Liver (tissue), 9 donors: ENCODE results near the gene IER5. TPM values are rescaled to one million over a fixed set of nuclear protein-coding genes. Genes with fewer than 3 reads are reported as not detected.

ENCODE experiments used
- DNase-seq: peaks from one replicate; pipeline ENCODE4 v3.0.0-alpha.2; 2017; ENCODE audit warnings: low spot score
- H3K27ac ChIP-seq, 2 donors: one replicate each; pipeline ENCODE4 v1.7.0; 2013; ENCODE audit warnings: inconsistent platforms in 2 of 2, low read length in 2 of 2, control low read depth in 1 of 2, low read depth in 1 of 2, mild to moderate bottlenecking in 1 of 2
- H3K27me3 ChIP-seq, 4 donors: one replicate each; pipeline versions ENCODE4 v1.6.1 to v1.7.0; 2013; ENCODE audit warnings: low read length in 3 of 4, inconsistent platforms in 1 of 4, mild to moderate bottlenecking in 1 of 4, moderate library complexity in 1 of 4; ENCODE audit not compliant: control insufficient read depth in 4 of 4, insufficient read depth in 4 of 4
- H3K36me3 ChIP-seq, 4 donors: one replicate each; pipeline versions ENCODE4 v1.6.1 to v1.7.0; 2013; ENCODE audit warnings: low read length in 3 of 4, mild to moderate bottlenecking in 3 of 4, low read depth in 1 of 4, moderate library complexity in 1 of 4; ENCODE audit not compliant: control insufficient read depth in 4 of 4, insufficient read depth in 3 of 4
- H3K4me1 ChIP-seq, 4 donors: one replicate each; pipeline versions ENCODE4 v1.6.1 to v1.7.0; 2013; ENCODE audit warnings: low read length in 3 of 4, mild to moderate bottlenecking in 3 of 4, moderate library complexity in 1 of 4; ENCODE audit not compliant: control insufficient read depth in 4 of 4, insufficient read depth in 4 of 4
- H3K4me3 ChIP-seq, 3 donors: one replicate each; pipeline versions ENCODE4 v1.6.1 to v1.7.0; 2013; ENCODE audit warnings: low read length in 3 of 3, control low read depth in 1 of 3, low read depth in 1 of 3, mild to moderate bottlenecking in 1 of 3
- H3K9ac ChIP-seq, 2 donors: one replicate each; pipeline ENCODE4 v1.7.0; 2013; ENCODE audit warnings: low read length in 2 of 2, mild to moderate bottlenecking in 2 of 2, moderate library complexity in 2 of 2, control low read depth in 1 of 2, low read depth in 1 of 2
- H3K9me3 ChIP-seq, 4 donors: one replicate each; pipeline versions ENCODE4 v1.6.1 to v1.7.0; 2013; ENCODE audit warnings: low read length in 3 of 4; ENCODE audit not compliant: control insufficient read depth in 4 of 4
- EGR1 ChIP-seq, 2 donors: IDR thresholded peaks; 2 replicates each; pipeline ENCODE4 v1.6.1; 2016 to 2018; ENCODE audit warnings: antibody characterized with exemption in 2 of 2, low read depth in 2 of 2
- FOXA1 ChIP-seq: IDR thresholded peaks from 2 replicates; pipeline ENCODE4 v1.6.1; 2016; ENCODE audit warnings: antibody characterized with exemption
- FOXA2 ChIP-seq: IDR thresholded peaks from 2 replicates; pipeline ENCODE4 v1.6.1; 2016; ENCODE audit warnings: antibody characterized with exemption
- GABPA ChIP-seq, 2 donors: IDR thresholded peaks in 1 of 2; conservative IDR thresholded peaks in 1 of 2; 2 replicates each; pipeline ENCODE4 v1.6.1; 2016; ENCODE audit warnings: antibody characterized with exemption in 2 of 2, mild to moderate bottlenecking in 1 of 2, moderate library complexity in 1 of 2
- HNF4A ChIP-seq, 2 donors: conservative IDR thresholded peaks; 2 replicates each; pipeline ENCODE4 v1.6.1; 2016; ENCODE audit warnings: antibody characterized with exemption in 2 of 2, mild to moderate bottlenecking in 2 of 2
- HNF4G ChIP-seq: IDR thresholded peaks from 2 replicates; pipeline ENCODE4 v1.6.1; 2016; ENCODE audit warnings: antibody characterized with exemption
- JUND ChIP-seq, 2 donors: IDR thresholded peaks; 2 replicates each; pipeline ENCODE4 v1.6.1; 2016; ENCODE audit warnings: antibody characterized with exemption in 2 of 2
- NR2F2 ChIP-seq: IDR thresholded peaks from 2 replicates; pipeline ENCODE4 v1.6.1; 2016; ENCODE audit warnings: antibody characterized with exemption
- RAD21 ChIP-seq, 2 donors: IDR thresholded peaks; 2 replicates each; pipeline ENCODE4 v1.6.1; 2016; ENCODE audit warnings: antibody characterized with exemption in 2 of 2, mild to moderate bottlenecking in 2 of 2
- RXRA ChIP-seq, 2 donors: IDR thresholded peaks; 2 replicates each; pipeline ENCODE4 v1.6.1; 2017 to 2018; ENCODE audit warnings: antibody characterized with exemption in 2 of 2, mild to moderate bottlenecking in 1 of 2
- SP1 ChIP-seq: IDR thresholded peaks from 2 replicates; pipeline ENCODE4 v1.6.1; 2018; ENCODE audit warnings: antibody characterized with exemption, mild to moderate bottlenecking
- TAF1 ChIP-seq: conservative IDR thresholded peaks from 2 replicates; pipeline ENCODE4 v1.6.1; 2016; ENCODE audit warnings: antibody characterized with exemption, mild to moderate bottlenecking
- YY1 ChIP-seq: IDR thresholded peaks from 2 replicates; pipeline ENCODE4 v1.6.1; 2016; ENCODE audit warnings: antibody characterized with exemption, mild to moderate bottlenecking
- WGBS: extraction: QIAGEN DNeasy Blood & Tissue Kit; methylation state at CpG from one replicate; pipeline ENCODE4 v1.1.7; 2013; 5-methylcytosine and 5-hydroxymethylcytosine counted together
- polyA plus RNA-seq, 2 donors: library from polyadenylated mRNA; stranded (reverse) in 1 of 2; unstranded in 1 of 2; fragments of 200-250 nt in 1 of 2; fragments of >200 nt in 1 of 2; fragmentation: Nextera tagmentation in 1 of 2; extraction: Ambion mirVana in 1 of 2; gene quantifications; one replicate each; pipeline versions ENCODE4 v1.2.1 to v1.2.3, GENCODE V29; 2013 to 2015
- total RNA-seq, 2 donors: library from RNA; depleted of rRNA; stranded (reverse); fragments of >200 nt; gene quantifications; one replicate each; pipeline ENCODE4 v1.2.3, GENCODE V29; 2014
- TF ChIP-seq, protein P1 (sequence below): IDR thresholded peaks from 2 replicates; pipeline ENCODE4 v1.6.1; 2016; ENCODE audit warnings: antibody characterized with exemption, mild to moderate bottlenecking
- TF ChIP-seq, protein P2 (sequence below): IDR thresholded peaks from 2 replicates; pipeline ENCODE4 v1.6.1; 2016; ENCODE audit warnings: antibody characterized with exemption
- donor health status: healthy.
- donor health status: healthy.
- donor health status: healthy.
- donor health status: healthy.
- donor health status: healthy.

Gene IER5
- total and polyA plus RNA-seq, 4 donors: 0.56 to 8.4 (median 2.4) TPM

- no peak overlapping the region for H3K27ac ChIP-seq
- H3K9ac ChIP-seq: no peak overlapping the region
- H3K9me3 ChIP-seq: no peaks in the 10 kb centered on the region
- DNase-seq: no peak
- peaks cover 0 to 5% (median 0%) of the 10 kb centered on the region in 4 donors for H3K4me1 ChIP-seq
- WGBS: 96% methylated on average over 8 of the region's 8 CpGs
- no peaks in the 10 kb centered on the region for H3K36me3 ChIP-seq
- no peak for TF ChIP-seq HNF4G
- no peak for TF ChIP-seq TAF1
- TF ChIP-seq EGR1 (IDR thresholded peaks at IDR 0.05; ENCODE audit: low read depth in 2 of 2): no peak
- TF ChIP-seq NR2F2: no peak
- no peak for TF ChIP-seq SP1
- no peaks in the 10 kb centered on the region for H3K27me3 ChIP-seq
- no peak overlapping the region for H3K4me3 ChIP-seq
Observed at GRCh38 chr1:181136738-181137122, 48.2 kb downstream of the IER5 start.

DNA sequence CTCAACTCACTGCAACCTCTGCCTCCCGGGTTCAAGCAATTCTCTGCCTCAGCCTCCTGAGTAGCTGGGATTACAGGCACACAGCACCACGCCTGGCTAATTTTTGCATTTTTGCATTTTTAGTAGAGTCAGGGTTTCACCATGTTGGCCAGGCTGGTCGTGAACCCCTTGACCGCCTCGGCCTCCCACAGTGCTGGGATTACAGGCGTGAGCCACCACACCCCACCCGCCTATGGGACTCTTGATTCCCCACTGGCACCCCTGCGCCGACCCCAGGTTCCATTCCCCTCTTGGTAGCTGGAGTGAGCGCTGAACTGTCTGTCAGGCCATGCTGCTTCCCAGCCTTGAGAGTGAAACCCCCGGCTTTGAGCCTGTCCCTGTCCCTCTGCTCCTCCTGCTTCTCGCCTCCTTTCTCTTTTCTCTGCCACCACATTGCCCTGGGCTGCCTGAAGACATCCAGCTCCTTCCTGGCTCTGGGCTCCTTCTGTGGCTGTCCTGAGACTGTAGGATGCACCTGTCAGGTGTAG lies 48.8 kb downstream of the IER5 start:
- no peak for TF ChIP-seq HNF4A (conservative IDR thresholded peaks at IDR 0.05)
- TF ChIP-seq, protein P1, sequence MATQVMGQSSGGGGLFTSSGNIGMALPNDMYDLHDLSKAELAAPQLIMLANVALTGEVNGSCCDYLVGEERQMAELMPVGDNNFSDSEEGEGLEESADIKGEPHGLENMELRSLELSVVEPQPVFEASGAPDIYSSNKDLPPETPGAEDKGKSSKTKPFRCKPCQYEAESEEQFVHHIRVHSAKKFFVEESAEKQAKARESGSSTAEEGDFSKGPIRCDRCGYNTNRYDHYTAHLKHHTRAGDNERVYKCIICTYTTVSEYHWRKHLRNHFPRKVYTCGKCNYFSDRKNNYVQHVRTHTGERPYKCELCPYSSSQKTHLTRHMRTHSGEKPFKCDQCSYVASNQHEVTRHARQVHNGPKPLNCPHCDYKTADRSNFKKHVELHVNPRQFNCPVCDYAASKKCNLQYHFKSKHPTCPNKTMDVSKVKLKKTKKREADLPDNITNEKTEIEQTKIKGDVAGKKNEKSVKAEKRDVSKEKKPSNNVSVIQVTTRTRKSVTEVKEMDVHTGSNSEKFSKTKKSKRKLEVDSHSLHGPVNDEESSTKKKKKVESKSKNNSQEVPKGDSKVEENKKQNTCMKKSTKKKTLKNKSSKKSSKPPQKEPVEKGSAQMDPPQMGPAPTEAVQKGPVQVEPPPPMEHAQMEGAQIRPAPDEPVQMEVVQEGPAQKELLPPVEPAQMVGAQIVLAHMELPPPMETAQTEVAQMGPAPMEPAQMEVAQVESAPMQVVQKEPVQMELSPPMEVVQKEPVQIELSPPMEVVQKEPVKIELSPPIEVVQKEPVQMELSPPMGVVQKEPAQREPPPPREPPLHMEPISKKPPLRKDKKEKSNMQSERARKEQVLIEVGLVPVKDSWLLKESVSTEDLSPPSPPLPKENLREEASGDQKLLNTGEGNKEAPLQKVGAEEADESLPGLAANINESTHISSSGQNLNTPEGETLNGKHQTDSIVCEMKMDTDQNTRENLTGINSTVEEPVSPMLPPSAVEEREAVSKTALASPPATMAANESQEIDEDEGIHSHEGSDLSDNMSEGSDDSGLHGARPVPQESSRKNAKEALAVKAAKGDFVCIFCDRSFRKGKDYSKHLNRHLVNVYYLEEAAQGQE: no peak
- no peak for TF ChIP-seq SP1
- no peak for TF ChIP-seq FOXA2
- TF ChIP-seq RAD21 (IDR thresholded peaks at IDR 0.05): no peak
- no peak for TF ChIP-seq JUND (IDR thresholded peaks at IDR 0.05)
- no peak for TF ChIP-seq HNF4G
- TF ChIP-seq GABPA (IDR thresholded peaks at IDR 0.05 in 1 of 2, conservative IDR thresholded peaks at IDR 0.05 in 1 of 2): no peak
- no peak for TF ChIP-seq RXRA (IDR thresholded peaks at IDR 0.05)
- H3K4me1 ChIP-seq: peaks cover 0 to 11% (median 1%) of the 10 kb centered on the region in 4 donors
- H3K36me3 ChIP-seq: no peaks in the 10 kb centered on the region
- H3K9me3 ChIP-seq: no peaks in the 10 kb centered on the region
- H3K4me3 ChIP-seq: no peak overlapping the region
- no peak overlapping the region for H3K27ac ChIP-seq
- 98% methylated on average over 12 of the region's 12 CpGs for WGBS
- H3K27me3 ChIP-seq: no peaks in the 10 kb centered on the region
- H3K9ac ChIP-seq: no peak overlapping the region
- no peak for DNase-seq

DNA sequence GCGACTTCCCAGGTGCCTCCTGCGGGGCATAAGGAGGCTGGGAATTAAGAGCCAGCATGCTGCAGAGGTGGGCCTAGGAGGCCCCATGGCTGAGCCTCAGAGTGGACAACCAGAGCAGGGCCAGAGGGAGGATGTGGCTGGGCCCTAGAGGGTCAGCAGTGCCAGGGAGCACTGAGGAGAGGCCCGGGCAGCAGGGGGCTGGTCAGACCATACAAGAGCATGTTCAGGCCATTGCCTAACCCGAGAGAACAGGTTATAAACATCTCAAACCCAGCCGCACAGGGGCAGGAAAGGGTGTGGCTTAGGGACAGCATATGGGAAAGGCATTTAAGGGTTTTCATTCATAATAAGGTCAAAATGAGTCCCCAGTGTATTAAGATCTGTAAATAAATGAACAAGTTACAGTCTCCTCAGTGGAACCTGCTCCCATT lies 51.1 kb downstream of the IER5 start:
- no peak overlapping the region for H3K9ac ChIP-seq
- 64% methylated on average over 5 of the region's 5 CpGs for WGBS
- no peak for DNase-seq
- H3K4me3 ChIP-seq: no peak overlapping the region
- no peaks in the 10 kb centered on the region for H3K36me3 ChIP-seq
- no peaks in the 10 kb centered on the region for H3K27me3 ChIP-seq
- H3K9me3 ChIP-seq: no peaks in the 10 kb centered on the region
- H3K27ac ChIP-seq: no peak overlapping the region
- TF ChIP-seq FOXA1 (no peak), RXRA (IDR thresholded peaks at IDR 0.05) (no peak), SP1 (no peak), YY1 (no peak), TAF1 (no peak), NR2F2 (no peak), EGR1 (IDR thresholded peaks at IDR 0.05; ENCODE audit: low read depth in 2 of 2) (no peak), HNF4G (no peak)
- TF ChIP-seq, protein P2, sequence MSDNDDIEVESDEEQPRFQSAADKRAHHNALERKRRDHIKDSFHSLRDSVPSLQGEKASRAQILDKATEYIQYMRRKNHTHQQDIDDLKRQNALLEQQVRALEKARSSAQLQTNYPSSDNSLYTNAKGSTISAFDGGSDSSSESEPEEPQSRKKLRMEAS: no peak
- peaks cover 0 to 13% (median 2%) of the 10 kb centered on the region in 4 donors for H3K4me1 ChIP-seq
